K562 (cell line): ENCODE data around the gene ZDHHC19. TPM values are rescaled to one million over a fixed set of nuclear protein-coding genes. Genes with fewer than 3 reads are reported as not detected.

Experiments used
- ATAC-seq: fragments of 200-7000 bp; cut with Tn5 transposase; 3 replicates; pipeline ENCODE4 v1.9.1; 2020; ENCODE audit warnings: moderate library complexity
- BruUV-seq: library from RNA; stranded (reverse); fragments of 400-500 nt; replicated peaks from 2 replicates; lab custom pipeline; 2021; lab: Mats Ljungman, UMichigan
- CTCF ChIA-PET: fragments of 300-600 bp; formaldehyde crosslinking; extraction: SDS; loops from one replicate; lab custom pipeline; 2021; ENCODE audit warnings: low intra/inter-chr PET ratio; lab: Yijun Ruan, JAX
- POLR2A ChIA-PET: fragments of 300-600, 350-650 bp; sonication (Branson Sonifier 250); formaldehyde crosslinking; extraction: SDS; loops from one replicate; lab custom pipeline; 2021; ENCODE audit warnings: antibody characterized with exemption, inconsistent platforms; lab: Yijun Ruan, JAX
- DNase-seq, 4 experiments: peaks; one replicate each; pipeline versions ENCODE4 v3.0.0 to v3.0.0-alpha.2; 2011 to 2018; ENCODE audit warnings: low spot score in 3 of 4, mixed read lengths in 3 of 4; ENCODE audit errors: extremely low read depth in 1 of 4
- FAIRE-seq: peaks from 2 replicates; lab custom pipeline; 2011; peaks lifted over from hg19 to GRCh38; lab: Jason Lieb, UNC
- H2AFZ ChIP-seq: 2 replicates; pipeline ENCODE4 v1.6.0; 2011; ENCODE audit warnings: low read depth, low read length, control low read depth, inconsistent platforms
- H3K27ac ChIP-seq: fragments of 200-600 bp; 3 replicates; pipeline ENCODE4 v1.8.0; 2011; ENCODE audit warnings: low read depth, mild to moderate bottlenecking, control low read depth, inconsistent platforms, low read length, moderate library complexity, mixed read lengths; ENCODE audit errors: extremely low read depth
- H3K27me3 ChIP-seq, 2 experiments: fragments of 300-600 bp in 1 of 2; 2 replicates in 1 of 2; 3 replicates in 1 of 2; pipeline versions ENCODE4 v1.6.0 to v1.8.0; 2011; ENCODE audit warnings: inconsistent platforms in 2 of 2, low read length in 2 of 2, mild to moderate bottlenecking in 1 of 2, mixed read lengths in 1 of 2, moderate library complexity in 1 of 2; ENCODE audit not compliant: control insufficient read depth in 2 of 2, insufficient read depth in 2 of 2
- H3K36me3 ChIP-seq: fragments of 300-600 bp; 3 replicates; pipeline ENCODE4 v1.8.0; 2011; ENCODE audit warnings: mild to moderate bottlenecking, low read length, inconsistent platforms; ENCODE audit not compliant: control insufficient read depth, insufficient read depth
- H3K4me1 ChIP-seq, 2 experiments: fragments of 200-600 bp in 1 of 2; replicated peaks in 1 of 2; 2 replicates in 1 of 2; 3 replicates in 1 of 2; pipeline versions ENCODE4 v1.5.1 to v1.8.0; 2011; ENCODE audit warnings: inconsistent platforms in 2 of 2, low read length in 2 of 2, mild to moderate bottlenecking in 1 of 2, mixed read lengths in 1 of 2, moderate library complexity in 1 of 2; ENCODE audit not compliant: control insufficient read depth in 2 of 2, insufficient read depth in 2 of 2
- H3K4me2 ChIP-seq: 2 replicates; pipeline ENCODE4 v1.6.1; 2011; ENCODE audit warnings: low read length, control low read depth, inconsistent platforms, mixed read lengths; ENCODE audit not compliant: insufficient read depth
- H3K4me3 ChIP-seq: fragments of 200-600 bp; sonication (generic), shearing (Covaris generic); 2 replicates; pipeline ENCODE4 v1.5.1; 2016; ENCODE audit warnings: control low read depth, inconsistent platforms
- H3K79me2 ChIP-seq: fragments of 200-600 bp; 3 replicates; pipeline ENCODE4 v1.8.0; 2011; ENCODE audit warnings: low read length, inconsistent platforms; ENCODE audit not compliant: control insufficient read depth, insufficient read depth
- H3K9ac ChIP-seq, 2 experiments: 2 replicates each; pipeline versions ENCODE4 v1.6.0 to v1.6.1; 2011; ENCODE audit warnings: low read depth in 2 of 2, low read length in 2 of 2, control low read depth in 1 of 2, inconsistent platforms in 1 of 2, mild to moderate bottlenecking in 1 of 2, mixed read lengths in 1 of 2; ENCODE audit not compliant: insufficient read depth in 1 of 2
- H3K9me1 ChIP-seq: one replicate; pipeline ENCODE4 v1.6.0; 2011; ENCODE audit warnings: inconsistent platforms, mild to moderate bottlenecking, low read length, moderate library complexity; ENCODE audit not compliant: control insufficient read depth, insufficient read depth
- H3K9me3 ChIP-seq: replicated peaks from 2 replicates; pipeline ENCODE4 v1.5.1; 2011; ENCODE audit warnings: low read depth, low read length, inconsistent platforms; ENCODE audit not compliant: control insufficient read depth, insufficient read depth
- H4K20me1 ChIP-seq: replicated peaks from 2 replicates; pipeline ENCODE4 v1.6.1; 2011; ENCODE audit warnings: low read length, inconsistent platforms, mixed read lengths; ENCODE audit not compliant: control insufficient read depth, insufficient read depth
- CHD4 ChIP-seq: fragments of 200-600 bp; sonication (generic); IDR thresholded peaks from 3 replicates; pipeline ENCODE4 v1.6.1; 2012; ENCODE audit warnings: low read depth, mild to moderate bottlenecking, mixed read lengths, low read length, inconsistent platforms; ENCODE audit not compliant: insufficient read depth, insufficient replicate concordance, poor library complexity, severe bottlenecking
- HDAC1 ChIP-seq, 2 experiments: fragments of 450-650 bp; IDR thresholded peaks; 2 replicates each; pipeline ENCODE4 v1.6.1; 2016 to 2017; ENCODE audit warnings: inconsistent platforms in 1 of 2, mild to moderate bottlenecking in 1 of 2, moderate library complexity in 1 of 2
- HMG20A ChIP-seq: fragments of 450-650 bp; formaldehyde crosslinking; conservative IDR thresholded peaks from 2 replicates; pipeline ENCODE4 v1.4.0; 2020; ENCODE audit warnings: mild to moderate bottlenecking, mixed read lengths
- L3MBTL2 ChIP-seq: fragments of 450-650 bp; IDR thresholded peaks from 2 replicates; pipeline ENCODE4 v1.6.1; 2016; ENCODE audit warnings: mild to moderate bottlenecking, moderate library complexity
- NCOA6 ChIP-seq: fragments of 450-650 bp; IDR thresholded peaks from 2 replicates; pipeline ENCODE4 v1.6.1; 2017; ENCODE audit warnings: mild to moderate bottlenecking
- NONO ChIP-seq, 2 experiments: fragments of 200-400 bp in 1 of 2; fragments of 450-650 bp in 1 of 2; formaldehyde crosslinking in 1 of 2; IDR thresholded peaks; 2 replicates each; pipeline ENCODE4 v1.6.1; 2017; ENCODE audit warnings: low read depth in 2 of 2, mild to moderate bottlenecking in 2 of 2, moderate library complexity in 2 of 2, low read length in 1 of 2
- POLR2G ChIP-seq: fragments of 200-400 bp; formaldehyde crosslinking; IDR thresholded peaks from 2 replicates; pipeline ENCODE4 v1.6.1; 2017; ENCODE audit warnings: low read depth, mild to moderate bottlenecking, antibody characterized with exemption, low read length, moderate library complexity
- RBM14 ChIP-seq: fragments of 200-400 bp; formaldehyde crosslinking; IDR thresholded peaks from 2 replicates; pipeline ENCODE4 v1.6.1; 2018; ENCODE audit warnings: low read depth, mild to moderate bottlenecking, low read length, moderate library complexity, borderline replicate concordance; ENCODE audit not compliant: insufficient read depth
- SREBF2 ChIP-seq: sonication (generic); formaldehyde crosslinking; IDR thresholded peaks from 2 replicates; pipeline ENCODE4 v1.4.0; 2020; ENCODE audit warnings: mild to moderate bottlenecking, missing genetic modification reagents
- SUPT5H ChIP-seq: fragments of 450-650 bp; IDR thresholded peaks from 2 replicates; pipeline ENCODE4 v1.6.1; 2016
- ZBTB1 ChIP-seq: sonication (generic); formaldehyde crosslinking; IDR thresholded peaks from 2 replicates; pipeline ENCODE4 v1.8.1; 2023; ENCODE audit warnings: missing genetic modification reagents, low read depth, mild to moderate bottlenecking, borderline replicate concordance
- ZNF140 ChIP-seq: fragments of 250-450 bp; sonication (Bioruptor Pico); IDR thresholded peaks from 2 replicates; pipeline ENCODE4 v1.8.0; 2021; ENCODE audit warnings: moderate library complexity, mild to moderate bottlenecking, inconsistent platforms
- ZNF165 ChIP-seq: fragments of 250-450 bp; sonication (Bioruptor Pico); IDR thresholded peaks from 2 replicates; pipeline ENCODE4 v1.4.0; 2020; ENCODE audit warnings: borderline replicate concordance
- ZNF766 ChIP-seq: fragments of 200-800 bp; sonication (Bioruptor generic); conservative IDR thresholded peaks from 2 replicates; pipeline ENCODE4 v1.6.1; 2016; ENCODE audit warnings: missing genetic modification characterization, missing compliant biosample characterization
- WGBS: fragments of 100-300 bp; shearing (Covaris generic); methylation state at CpG from one replicate; pipeline ENCODE4 v1.1.6; 2016; ENCODE audit warnings: low coverage, mixed read lengths; ENCODE audit not compliant: insufficient coverage; ENCODE audit errors: missing lambda C conversion rate; 5-methylcytosine and 5-hydroxymethylcytosine counted together
- in situ Hi-C: fragments of 300-500 bp; cut with MboI; formaldehyde crosslinking; loops from 4 replicates; pipeline ENCODE4 v1.15.0; 2018; ENCODE audit warnings: inconsistent platforms, mixed read lengths
- intact Hi-C: fragments of 100-400 bp; cut with micrococcal nuclease; formaldehyde crosslinking; loops from 2 replicates; pipeline ENCODE4 v1.14.2; 2022
- polyA plus RNA-seq, 8 experiments: library from polyadenylated mRNA; depleted of rRNA in 4 of 8; stranded (reverse) in 5 of 8; unstranded in 3 of 8; fragments of >200 nt; fragmentation: Nextera tagmentation in 2 of 8; fragmentation: Illumina TruSeq in 1 of 8; extraction: Ambion mirVana in 2 of 8; extraction: Trizol in 1 of 8; gene quantifications; 2 replicates each; pipeline versions ENCODE4 v1.2.1 to v1.2.3, GENCODE V29; 2011 to 2014; ENCODE audit warnings: inconsistent platforms in 1 of 8, missing spikeins in 1 of 8
- total RNA-seq, 7 experiments: library from RNA; depleted of rRNA in 6 of 7; stranded (reverse); fragments of >200 nt in 6 of 7; fragmentation: Illumina TruSeq in 2 of 7; extraction: Trizol in 2 of 7; gene quantifications; 2 replicates each; pipeline versions ENCODE4 v1.2.1 to v1.2.3, GENCODE V29; 2011 to 2021; ENCODE audit warnings: low replicate concordance in 1 of 7
- TF ChIP-seq, protein P1 (sequence below), 2 experiments: IDR thresholded peaks; 2 replicates each; pipeline ENCODE4 v1.6.1; 2012; ENCODE audit warnings: improper control_type of control experiment in 2 of 2, low read depth in 2 of 2, low read length in 2 of 2, borderline replicate concordance in 1 of 2
- TF ChIP-seq, protein P2 (sequence below): sonication (generic); formaldehyde crosslinking; IDR thresholded peaks from 2 replicates; pipeline ENCODE4 v1.8.0; 2022; ENCODE audit warnings: missing genetic modification reagents, mild to moderate bottlenecking, borderline replicate concordance

ZDHHC19 gene
- total and polyA plus RNA-seq, 9 of the 15 experiments (the other 6 are each of a cell fraction or from before 2014, with no cell fraction given) = 0.40 to 5.5 (median 1.1) TPM

DNA sequence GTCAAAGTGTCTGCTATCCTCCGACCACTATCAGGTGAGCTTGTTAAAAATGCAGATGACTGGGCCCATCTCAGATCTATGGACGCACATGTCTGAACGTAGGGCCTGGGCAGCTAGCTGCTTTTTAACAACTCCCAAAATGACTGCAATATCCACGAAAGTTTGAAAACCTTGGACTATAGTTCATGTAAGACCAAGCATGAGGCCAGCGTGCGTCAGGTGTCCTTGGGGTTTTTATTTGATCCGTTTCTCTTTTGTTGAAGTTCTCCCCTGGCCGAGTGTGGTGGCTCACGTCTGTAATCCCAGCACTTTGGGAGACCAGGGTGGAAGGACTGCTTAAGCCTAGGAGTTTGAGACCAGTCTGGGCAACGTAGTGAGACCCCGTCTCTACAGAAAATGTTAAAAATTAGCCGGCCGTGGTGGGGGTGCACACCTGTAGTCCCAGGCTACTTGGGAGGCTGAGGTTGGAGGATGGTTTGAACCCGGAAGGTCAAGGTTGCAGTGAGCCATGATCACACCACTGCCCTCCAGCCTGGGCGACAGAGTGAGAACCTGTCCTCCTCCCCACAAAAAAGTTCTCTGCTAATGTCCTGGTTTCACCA lies 14.7 kb upstream of the ZDHHC19 start:
- H3K27ac ChIP-seq = no peak overlapping the region
- H3K79me2 ChIP-seq = no peaks in the 10 kb centered on the region
- H3K4me3 ChIP-seq = no peak overlapping the region
- CTCF ChIA-PET = no interaction called here
- BruUV-seq = no TSS peak
- POLR2A ChIA-PET = interaction anchor here (0.5 to 1.0 kb wide), 4 partner anchors 9 to 147 kb away, joined by 3 to 4 read pairs (median 4); no protein-coding TSS in a partner anchor
- no peaks in the 10 kb centered on the region for H3K9me3 ChIP-seq
- no peak overlapping the region for H2AFZ ChIP-seq
- no peak overlapping the region for H3K9ac ChIP-seq
- FAIRE-seq (no peak), ATAC-seq (no peak)
- in situ Hi-C loops = no loop called here
- 78% methylated on average over 15 of the region's 15 CpGs for WGBS
- H4K20me1 ChIP-seq = no peaks in the 10 kb centered on the region
- no peak overlapping the region for H3K4me2 ChIP-seq
- no peaks in the 10 kb centered on the region for H3K36me3 ChIP-seq
- H3K4me1 ChIP-seq = peaks cover 10 to 17% of the 10 kb centered on the region in 2 experiments; a peak in 4 of 5 replicates
- H3K27me3 ChIP-seq = no peaks in the 10 kb centered on the region
- no peaks in the 10 kb centered on the region for H3K9me1 ChIP-seq
- TF ChIP-seq, protein P1, sequence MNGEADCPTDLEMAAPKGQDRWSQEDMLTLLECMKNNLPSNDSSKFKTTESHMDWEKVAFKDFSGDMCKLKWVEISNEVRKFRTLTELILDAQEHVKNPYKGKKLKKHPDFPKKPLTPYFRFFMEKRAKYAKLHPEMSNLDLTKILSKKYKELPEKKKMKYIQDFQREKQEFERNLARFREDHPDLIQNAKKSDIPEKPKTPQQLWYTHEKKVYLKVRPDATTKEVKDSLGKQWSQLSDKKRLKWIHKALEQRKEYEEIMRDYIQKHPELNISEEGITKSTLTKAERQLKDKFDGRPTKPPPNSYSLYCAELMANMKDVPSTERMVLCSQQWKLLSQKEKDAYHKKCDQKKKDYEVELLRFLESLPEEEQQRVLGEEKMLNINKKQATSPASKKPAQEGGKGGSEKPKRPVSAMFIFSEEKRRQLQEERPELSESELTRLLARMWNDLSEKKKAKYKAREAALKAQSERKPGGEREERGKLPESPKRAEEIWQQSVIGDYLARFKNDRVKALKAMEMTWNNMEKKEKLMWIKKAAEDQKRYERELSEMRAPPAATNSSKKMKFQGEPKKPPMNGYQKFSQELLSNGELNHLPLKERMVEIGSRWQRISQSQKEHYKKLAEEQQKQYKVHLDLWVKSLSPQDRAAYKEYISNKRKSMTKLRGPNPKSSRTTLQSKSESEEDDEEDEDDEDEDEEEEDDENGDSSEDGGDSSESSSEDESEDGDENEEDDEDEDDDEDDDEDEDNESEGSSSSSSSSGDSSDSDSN (IDR thresholded peaks at IDR 0.05; ENCODE audit: borderline replicate concordance in 1 of 2, low read depth in 2 of 2, low read length in 2 of 2) = no peak
- TF ChIP-seq ZNF766 (CRISPR knock-in tag) (no peak), RBM14 (no peak), SUPT5H (no peak), POLR2G (no peak), ZBTB1 (CRISPR knock-in tag) (no peak), NCOA6 (no peak), NONO (IDR thresholded peaks at IDR 0.05; ENCODE audit: low read depth in 2 of 2, low read length in 1 of 2) (no peak), SREBF2 (CRISPR knock-in tag) (no peak), CHD4 (no peak), HDAC1 (IDR thresholded peaks at IDR 0.05) (no peak), ZNF140 (no peak), HMG20A (no peak), L3MBTL2 (no peak), ZNF165 (CRISPR knock-in tag) (no peak)
- TF ChIP-seq, protein P2, sequence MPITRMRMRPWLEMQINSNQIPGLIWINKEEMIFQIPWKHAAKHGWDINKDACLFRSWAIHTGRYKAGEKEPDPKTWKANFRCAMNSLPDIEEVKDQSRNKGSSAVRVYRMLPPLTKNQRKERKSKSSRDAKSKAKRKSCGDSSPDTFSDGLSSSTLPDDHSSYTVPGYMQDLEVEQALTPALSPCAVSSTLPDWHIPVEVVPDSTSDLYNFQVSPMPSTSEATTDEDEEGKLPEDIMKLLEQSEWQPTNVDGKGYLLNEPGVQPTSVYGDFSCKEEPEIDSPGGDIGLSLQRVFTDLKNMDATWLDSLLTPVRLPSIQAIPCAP (CRISPR knock-in tag) = no peak
- TF ChIP-seq, all 486 proteins: peak for 0
- intact Hi-C loops = no loop called here
- no peak for DNase-seq
